Stomach smooth muscle (tissue), 2 donors: ENCODE data around the gene COL20A1.

Experiments used
- H3K27ac ChIP-seq: one replicate; pipeline ENCODE4 v1.7.0; 2013; ENCODE audit warnings: mild to moderate bottlenecking, low read length, inconsistent platforms
- H3K27me3 ChIP-seq, 2 donors: one replicate each; pipeline ENCODE4 v1.7.0; 2013; ENCODE audit warnings: low read length in 2 of 2; ENCODE audit not compliant: insufficient read depth in 2 of 2, control insufficient read depth in 1 of 2
- H3K36me3 ChIP-seq, 2 donors: one replicate each; pipeline ENCODE4 v1.7.0; 2013; ENCODE audit warnings: low read length in 2 of 2; ENCODE audit not compliant: control insufficient read depth in 2 of 2, insufficient read depth in 2 of 2
- H3K4me1 ChIP-seq: one replicate; pipeline ENCODE4 v1.7.0; 2013; ENCODE audit warnings: low read length; ENCODE audit not compliant: control insufficient read depth, insufficient read depth
- H3K4me3 ChIP-seq, 2 donors: one replicate each; pipeline ENCODE4 v1.7.0; 2013; ENCODE audit warnings: low read length in 2 of 2
- H3K9ac ChIP-seq, 2 donors: one replicate each; pipeline ENCODE4 v1.7.0; 2013; ENCODE audit warnings: low read length in 2 of 2, mild to moderate bottlenecking in 1 of 2
- H3K9me3 ChIP-seq, 2 donors: one replicate each; pipeline ENCODE4 v1.7.0; 2013; ENCODE audit warnings: low read length in 2 of 2; ENCODE audit not compliant: control insufficient read depth in 2 of 2
- donor health status: healthy.
- donor health status: Pancreatic carcinoma.

Gene COL20A1

DNA sequence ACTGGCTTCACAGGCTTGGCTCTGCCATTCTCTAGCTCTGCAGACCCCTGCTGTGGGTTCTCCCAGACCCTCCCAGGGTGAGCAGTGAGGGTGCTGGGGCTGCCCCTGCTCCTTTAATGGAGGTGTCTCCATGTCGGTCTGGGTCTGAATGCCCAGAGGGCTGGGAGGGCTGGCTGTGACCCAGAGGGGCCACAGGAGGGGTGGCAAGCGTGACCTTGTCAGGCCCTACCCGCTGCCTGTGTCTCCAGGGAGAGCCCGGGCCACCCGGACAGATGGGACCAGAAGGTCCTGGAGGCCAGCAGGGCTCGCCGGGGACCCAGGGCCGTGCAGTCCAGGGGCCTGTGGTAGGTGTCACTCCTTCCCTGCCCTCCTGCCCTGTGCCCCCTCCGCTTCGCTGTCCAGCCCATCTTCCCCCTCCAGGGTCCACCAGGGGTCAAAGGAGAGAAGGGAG, 32.1 kb downstream of the COL20A1 start:
- no peaks in the 10 kb centered on the region for H3K36me3 ChIP-seq
- no peak overlapping the region for H3K4me3 ChIP-seq
- H3K27me3 ChIP-seq, result peaks cover 6 to 15% of the 10 kb centered on the region in 2 donors
- no peak overlapping the region for H3K27ac ChIP-seq
- H3K9ac ChIP-seq, result no peak overlapping the region
- H3K9me3 ChIP-seq, result no peaks in the 10 kb centered on the region
- peaks cover 3% of the 10 kb centered on the region for H3K4me1 ChIP-seq

DNA sequence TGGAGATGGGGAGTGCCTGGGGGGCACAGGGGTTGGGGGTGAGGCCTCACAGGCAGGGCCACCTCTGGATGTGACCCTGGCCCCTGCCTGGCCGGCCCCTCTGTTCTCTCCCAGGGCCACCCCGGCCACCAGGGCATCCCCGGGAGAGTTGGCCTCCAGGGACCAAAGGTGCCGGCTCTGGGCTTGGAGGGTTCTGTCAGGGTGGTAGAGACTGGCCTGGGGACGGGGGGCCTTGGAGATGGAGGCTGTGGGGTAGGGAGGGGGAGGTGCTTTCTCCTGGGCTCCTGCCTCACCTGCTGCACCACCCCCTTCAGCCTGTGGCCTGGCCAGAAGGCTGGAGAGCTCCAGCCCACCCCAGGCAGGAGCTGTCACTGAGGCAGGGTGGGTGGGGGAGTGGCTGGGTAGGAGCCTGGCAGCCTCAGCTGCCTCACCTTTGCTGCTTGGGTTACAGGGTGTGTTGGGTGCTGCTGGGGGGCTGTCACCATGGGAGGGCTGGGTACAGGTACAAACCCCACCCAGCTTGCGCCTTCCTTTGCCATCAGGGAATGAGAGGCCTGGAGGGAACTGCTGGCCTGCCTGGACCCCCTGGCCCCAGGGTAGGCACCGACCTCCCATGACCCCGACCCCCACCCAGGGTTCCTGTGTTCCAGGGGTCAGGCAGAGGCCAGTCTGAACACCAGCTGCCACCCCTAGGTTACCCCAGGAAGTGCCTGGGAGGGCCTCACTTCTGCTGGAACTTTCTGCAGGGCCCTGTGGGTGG, 32.7 kb downstream of the COL20A1 start:
- Histone ChIP-seq H3K9me3 (no peaks in the 10 kb centered on the region), H3K36me3 (no peaks in the 10 kb centered on the region), H3K4me3 (no peak overlapping the region), H3K4me1 (no peaks in the 10 kb centered on the region), H3K27ac (no peak overlapping the region), H3K9ac (no peak overlapping the region), H3K27me3 (peaks cover 6 to 15% of the 10 kb centered on the region in 2 donors)

DNA sequence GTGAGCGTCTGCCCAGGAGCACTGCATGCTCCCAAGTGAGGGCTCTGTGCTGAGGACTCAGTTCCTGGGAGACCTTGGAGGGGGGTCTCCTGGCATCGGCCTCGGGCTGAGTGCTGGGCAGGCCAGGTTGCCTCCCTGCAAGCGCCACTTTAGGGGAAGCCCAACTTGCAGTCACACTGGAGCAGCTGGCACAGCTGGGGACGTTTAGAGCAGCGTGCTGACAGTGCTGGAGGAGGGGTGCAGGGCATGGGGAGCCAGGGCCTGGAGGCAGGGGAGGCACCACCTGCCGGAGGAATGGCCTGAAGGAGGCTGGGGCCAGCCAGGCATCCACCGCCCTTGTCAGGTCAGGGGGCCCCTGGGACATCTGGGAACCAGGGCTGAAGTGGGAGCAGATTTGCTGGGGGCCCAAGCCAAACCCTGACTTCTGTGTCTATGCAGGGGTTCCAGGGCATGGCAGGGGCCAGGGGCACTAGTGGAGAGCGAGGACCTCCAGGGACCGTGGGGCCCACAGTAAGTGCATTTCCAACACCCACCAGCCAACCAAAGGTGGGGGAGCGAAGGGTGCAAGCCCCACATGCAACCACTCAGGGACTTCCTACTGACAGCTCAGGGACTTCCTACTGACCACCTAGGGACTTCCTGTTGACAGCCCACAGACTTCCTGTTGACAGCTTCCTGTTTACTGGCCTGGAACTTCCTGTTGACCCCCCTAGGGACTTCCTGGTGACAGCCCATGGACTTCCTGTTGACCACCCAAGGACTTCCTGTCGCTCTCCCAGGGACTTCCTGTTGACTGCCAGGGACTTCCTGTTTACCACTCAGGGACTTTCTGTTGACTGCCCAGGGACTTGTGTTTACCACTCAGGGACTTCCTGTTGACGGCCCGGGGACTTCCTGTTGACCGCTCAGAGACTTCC, 33.6 kb downstream of the COL20A1 start:
- H3K27me3 ChIP-seq, result peaks cover 6 to 13% of the 10 kb centered on the region in 2 donors
- H3K36me3 ChIP-seq, result no peaks in the 10 kb centered on the region
- no peak overlapping the region for H3K27ac ChIP-seq
- H3K4me3 ChIP-seq, result no peak overlapping the region
- no peaks in the 10 kb centered on the region for H3K4me1 ChIP-seq
- H3K9ac ChIP-seq, result no peak overlapping the region
- no peaks in the 10 kb centered on the region for H3K9me3 ChIP-seq

DNA sequence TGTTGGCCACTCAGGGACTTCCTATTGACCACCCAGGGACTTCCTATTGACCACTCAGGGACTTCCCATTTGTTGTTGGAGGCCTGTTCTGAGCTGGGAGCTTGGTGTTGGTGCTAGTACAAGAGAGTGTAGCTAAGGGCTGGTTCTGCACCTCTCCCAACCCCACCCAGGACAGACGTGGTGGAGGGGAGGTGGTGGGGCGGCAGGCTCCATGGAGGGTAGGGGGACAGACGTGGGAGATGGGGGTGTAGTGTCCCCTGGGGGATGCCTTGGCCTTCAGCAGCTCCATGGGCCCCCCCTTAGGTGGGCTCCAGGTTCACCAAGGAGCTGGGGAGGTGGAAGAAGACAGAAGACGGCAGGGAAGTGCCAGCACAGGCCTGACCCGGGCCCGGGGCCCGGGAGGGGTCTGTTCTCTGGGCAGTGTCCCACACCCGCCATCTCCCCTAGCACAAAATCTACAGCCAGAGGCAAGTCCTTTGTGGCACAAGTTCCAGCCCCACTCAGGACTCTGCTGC, 34.3 kb downstream of the COL20A1 start:
- no peak overlapping the region for H3K27ac ChIP-seq
- no peaks in the 10 kb centered on the region for H3K4me1 ChIP-seq
- H3K27me3 ChIP-seq, result peaks cover 6 to 20% of the 10 kb centered on the region in 2 donors
- peaks cover 0 to 3% of the 10 kb centered on the region in 2 donors for H3K9me3 ChIP-seq
- H3K4me3 ChIP-seq, result no peak overlapping the region
- no peaks in the 10 kb centered on the region for H3K36me3 ChIP-seq
- H3K9ac ChIP-seq, result no peak overlapping the region

DNA sequence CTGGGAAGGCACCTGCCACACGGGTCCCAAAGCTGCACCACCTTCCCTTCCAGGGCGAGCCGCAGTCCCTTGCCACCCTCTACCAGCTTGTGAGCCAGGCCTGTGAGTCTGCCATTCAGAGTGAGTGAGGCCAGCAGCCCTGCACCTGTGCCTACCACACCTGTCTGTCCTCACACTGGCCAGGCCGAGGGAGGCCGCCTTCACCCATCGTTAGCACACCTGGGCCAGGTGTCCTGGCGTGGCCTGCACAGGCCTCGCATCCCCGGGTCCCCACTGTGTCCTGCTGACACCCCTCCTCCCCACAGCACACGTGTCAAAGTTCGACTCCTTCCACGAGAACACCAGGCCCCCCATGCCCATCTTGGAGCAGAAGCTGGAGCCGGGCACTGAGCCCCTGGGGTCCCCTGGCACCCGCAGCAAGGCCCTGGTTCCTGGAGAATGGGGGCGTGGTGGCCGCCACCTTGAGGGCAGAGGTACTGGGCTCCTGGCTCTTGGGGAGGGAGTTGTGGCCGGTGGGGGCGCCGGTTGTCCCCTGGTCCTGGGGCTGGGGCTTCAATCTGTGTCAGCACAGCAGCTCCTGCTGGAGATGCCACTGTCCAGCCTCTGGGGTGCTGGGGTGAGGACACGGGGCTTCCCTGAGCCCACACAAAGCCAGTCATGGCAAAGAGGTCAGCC, 35.2 kb downstream of the COL20A1 start:
- no peak overlapping the region for H3K27ac ChIP-seq
- H3K27me3 ChIP-seq, result peaks cover 0 to 19% of the 10 kb centered on the region in 2 donors
- H3K9ac ChIP-seq, result no peak overlapping the region

DNA sequence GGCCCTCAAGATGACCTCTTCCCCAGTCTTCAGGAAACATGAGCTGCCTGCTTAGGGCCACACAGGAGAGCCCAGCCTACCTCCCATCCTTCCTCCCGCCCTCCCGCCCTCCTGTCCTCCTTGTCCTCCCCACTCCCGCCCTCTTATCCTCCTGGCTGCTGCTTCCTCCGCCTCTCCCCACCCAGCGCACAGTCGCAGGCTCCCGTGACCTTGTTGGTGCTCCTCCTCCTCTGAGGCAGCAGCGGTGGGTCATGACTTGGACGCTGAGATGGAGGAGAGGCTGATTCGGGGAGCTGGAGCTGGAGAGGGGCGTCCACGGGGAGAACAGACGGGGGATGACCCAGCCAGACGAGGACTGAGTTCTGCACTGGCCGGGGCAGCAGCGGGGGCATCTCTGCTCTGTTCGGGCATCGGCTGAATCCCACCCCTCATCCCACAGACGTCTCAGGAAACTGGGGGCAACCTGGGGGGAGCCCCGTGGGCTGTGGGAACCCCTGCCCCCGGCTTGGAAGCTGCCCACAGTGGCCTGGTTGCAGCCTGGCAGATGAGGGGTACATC, 35.8 kb downstream of the COL20A1 start:
- H3K27me3 ChIP-seq, result peaks cover 0 to 21% of the 10 kb centered on the region in 2 donors
- no peaks in the 10 kb centered on the region for H3K4me1 ChIP-seq
- no peak overlapping the region for H3K27ac ChIP-seq
- H3K4me3 ChIP-seq, result no peak overlapping the region
- H3K9me3 ChIP-seq, result peaks cover 0 to 6% of the 10 kb centered on the region in 2 donors
- H3K9ac ChIP-seq, result no peak overlapping the region
- H3K36me3 ChIP-seq, result no peaks in the 10 kb centered on the region

More for the DNA sequence above, 35.2 kb downstream of the COL20A1 start:
- no peaks in the 10 kb centered on the region for H3K4me1 ChIP-seq
- H3K9me3 ChIP-seq, result peaks cover 0 to 6% of the 10 kb centered on the region in 2 donors
- no peak overlapping the region for H3K4me3 ChIP-seq
- H3K36me3 ChIP-seq, result no peaks in the 10 kb centered on the region

DNA sequence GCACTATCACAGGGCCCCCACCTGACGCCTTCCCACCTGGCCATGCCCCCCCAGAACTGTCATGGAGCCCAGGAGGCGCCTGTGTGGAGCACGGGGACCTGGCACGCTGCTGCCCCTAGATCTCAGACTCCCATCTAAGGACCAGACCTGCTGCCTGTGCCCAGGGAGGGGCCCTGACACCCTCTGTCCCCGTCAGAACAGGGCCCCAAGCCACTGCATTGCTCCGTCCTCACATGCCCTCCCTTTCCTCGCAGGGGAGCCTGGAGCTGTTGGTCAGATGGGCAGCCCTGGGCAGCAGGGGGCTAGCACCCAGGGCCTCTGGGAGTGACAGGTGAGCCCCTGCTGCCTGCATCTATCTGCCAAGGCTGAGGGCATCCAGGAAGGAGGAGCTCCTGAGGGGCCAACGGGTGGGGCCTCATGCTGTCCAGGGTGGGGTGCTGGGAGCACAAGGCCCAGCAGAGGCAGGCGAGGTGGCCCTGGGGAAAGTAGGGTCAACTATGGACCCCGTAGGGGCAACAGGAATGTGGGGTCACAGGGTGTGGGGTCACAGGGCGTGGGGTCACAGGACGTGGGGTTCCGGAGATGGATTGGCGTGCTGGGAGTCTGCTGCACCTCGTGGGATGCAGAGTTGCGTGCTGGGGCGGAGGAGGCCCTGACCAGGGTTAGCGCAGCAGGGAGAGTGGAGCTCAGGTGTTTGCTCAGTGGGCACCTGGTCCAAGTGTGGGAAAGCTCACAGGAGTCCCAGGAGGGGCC, 36.5 kb downstream of the COL20A1 start:
- Histone ChIP-seq H3K36me3 (no peaks in the 10 kb centered on the region), H3K4me1 (no peaks in the 10 kb centered on the region), H3K27ac (no peak overlapping the region), H3K4me3 (no peak overlapping the region), H3K9ac (no peak overlapping the region), H3K27me3 (peaks cover 4 to 25% of the 10 kb centered on the region in 2 donors), H3K9me3 (peaks cover 0 to 6% of the 10 kb centered on the region in 2 donors)

DNA sequence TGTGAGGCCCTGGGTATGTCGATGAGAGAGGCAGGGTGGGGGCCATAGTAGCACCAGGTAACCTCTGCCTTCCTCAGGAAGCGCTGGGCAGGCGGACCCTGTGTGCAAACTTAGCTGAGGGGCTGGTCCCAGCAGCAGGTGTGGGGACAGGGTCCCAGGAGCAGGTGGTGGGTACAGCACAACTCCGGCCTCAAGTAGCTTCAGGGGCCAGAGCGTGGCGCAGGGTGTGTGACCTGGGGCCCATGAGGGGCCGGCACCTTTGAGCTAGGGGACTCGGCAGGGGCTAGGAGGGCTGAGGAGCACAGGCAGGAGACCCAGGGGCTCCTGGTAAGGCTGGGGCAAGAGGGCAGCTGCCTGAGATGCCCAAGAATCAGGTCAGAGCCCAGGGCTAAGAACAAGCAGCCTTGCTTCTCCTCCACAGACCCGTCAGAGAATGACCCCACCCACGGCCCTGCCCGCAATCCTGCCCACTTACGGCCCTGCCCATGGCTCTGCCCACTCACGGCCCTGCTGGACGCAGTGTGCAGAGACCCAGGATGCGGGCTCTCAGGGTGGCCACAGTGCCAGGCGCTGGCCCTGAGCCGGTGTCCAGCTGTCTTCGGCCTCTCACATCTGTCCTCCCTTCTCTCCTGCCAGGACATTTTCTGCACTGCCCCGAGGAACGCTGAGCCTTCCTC, 37.2 kb downstream of the COL20A1 start:
- no peaks in the 10 kb centered on the region for H3K4me1 ChIP-seq
- H3K27me3 ChIP-seq, result peaks cover 4 to 25% of the 10 kb centered on the region in 2 donors
- H3K9me3 ChIP-seq, result peaks cover 0 to 6% of the 10 kb centered on the region in 2 donors
- H3K27ac ChIP-seq, result no peak overlapping the region
- H3K36me3 ChIP-seq, result no peaks in the 10 kb centered on the region
- H3K9ac ChIP-seq, result no peak overlapping the region
- no peak overlapping the region for H3K4me3 ChIP-seq

DNA sequence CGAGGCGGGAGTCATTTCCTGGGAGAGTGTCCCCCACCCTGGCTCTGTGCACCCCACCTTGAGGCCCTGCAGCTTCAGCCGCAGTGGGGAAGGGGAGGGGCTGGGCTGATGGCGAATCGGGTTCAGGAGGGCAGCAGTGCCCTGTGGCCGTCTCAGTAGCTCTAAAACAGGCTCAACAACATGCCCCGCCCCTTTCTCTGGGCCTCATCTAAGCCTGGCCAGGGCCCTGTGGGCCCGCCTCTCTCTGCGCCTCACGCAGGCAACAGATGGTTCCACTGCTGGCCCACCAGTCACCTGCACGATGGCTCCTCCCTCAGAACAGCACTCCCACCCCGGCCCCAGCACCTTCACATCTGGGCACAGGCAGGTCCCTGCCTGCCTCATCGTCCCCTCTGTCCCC, 38.0 kb downstream of the COL20A1 start:
- H3K36me3 ChIP-seq, result no peaks in the 10 kb centered on the region
- H3K4me1 ChIP-seq, result no peaks in the 10 kb centered on the region
- H3K9ac ChIP-seq, result no peak overlapping the region
- peaks cover 0 to 6% of the 10 kb centered on the region in 2 donors for H3K9me3 ChIP-seq
- H3K27ac ChIP-seq, result no peak overlapping the region
- H3K27me3 ChIP-seq, result peaks cover 4 to 29% of the 10 kb centered on the region in 2 donors
- H3K4me3 ChIP-seq, result no peak overlapping the region
